ENCODE results near the gene RPS6KL1. TPM values are rescaled to one million over a fixed set of nuclear protein-coding genes. Genes with fewer than 3 reads are reported as not detected.
"Not testable (repeated sequence)": the region's sequence is repeated elsewhere in the genome, so short reads cannot be mapped to it uniquely, and the experiment has no call there.

Gene RPS6KL1
- total and polyA plus RNA-seq, 4 donors = 1.1 to 5.9 (median 3.8) TPM

- Histone ChIP-seq H3K27ac (ENCODE audit: low read depth in 1 of 2, low read length in 2 of 2) (no peak overlapping the region), H3K4me1 (ENCODE audit: control insufficient read depth in 4 of 4, insufficient read depth in 4 of 4, low read length in 3 of 4) (no peaks in the 10 kb centered on the region), H3K36me3 (ENCODE audit: control insufficient read depth in 4 of 4, insufficient read depth in 3 of 4, low read depth in 1 of 4, low read length in 3 of 4) (no peaks in the 10 kb centered on the region), H3K9ac (ENCODE audit: low read depth in 1 of 2, low read length in 2 of 2) (no peak overlapping the region), H3K27me3 (ENCODE audit: control insufficient read depth in 4 of 4, insufficient read depth in 4 of 4, low read length in 3 of 4) (no peaks in the 10 kb centered on the region), H3K9me3 (ENCODE audit: control insufficient read depth in 4 of 4, low read length in 3 of 4) (no peaks in the 10 kb centered on the region), H3K4me3 (ENCODE audit: low read depth in 1 of 3, low read length in 3 of 3) (no peak overlapping the region)
- TF ChIP-seq HNF4A (conservative IDR thresholded peaks at IDR 0.05) (no peak), HNF4G (IDR thresholded peaks at IDR 0.05) (no peak), SP1 (IDR thresholded peaks at IDR 0.05) (no peak), NR2F2 (IDR thresholded peaks at IDR 0.05) (no peak), RAD21 (IDR thresholded peaks at IDR 0.05) (no peak), ZBTB33 (IDR thresholded peaks at IDR 0.05) (no peak), JUND (IDR thresholded peaks at IDR 0.05) (no peak), YY1 (IDR thresholded peaks at IDR 0.05) (no peak), FOXA1 (IDR thresholded peaks at IDR 0.05) (no peak), RXRA (IDR thresholded peaks at IDR 0.05) (no peak), EGR1 (IDR thresholded peaks at IDR 0.05; ENCODE audit: low read depth in 2 of 2) (no peak), FOXA2 (IDR thresholded peaks at IDR 0.05) (no peak), TAF1 (conservative IDR thresholded peaks at IDR 0.05) (no peak), CTCF (IDR thresholded peaks at IDR 0.05; ENCODE audit: low read depth, low read length, missing input control) (no peak), GABPA (IDR thresholded peaks at IDR 0.05 in 1 of 2, conservative IDR thresholded peaks at IDR 0.05 in 1 of 2) (no peak), REST (IDR thresholded peaks at IDR 0.05) (no peak)
- TF ChIP-seq, protein P1, sequence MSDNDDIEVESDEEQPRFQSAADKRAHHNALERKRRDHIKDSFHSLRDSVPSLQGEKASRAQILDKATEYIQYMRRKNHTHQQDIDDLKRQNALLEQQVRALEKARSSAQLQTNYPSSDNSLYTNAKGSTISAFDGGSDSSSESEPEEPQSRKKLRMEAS (IDR thresholded peaks at IDR 0.05) = no peak
- TF ChIP-seq, protein P2, sequence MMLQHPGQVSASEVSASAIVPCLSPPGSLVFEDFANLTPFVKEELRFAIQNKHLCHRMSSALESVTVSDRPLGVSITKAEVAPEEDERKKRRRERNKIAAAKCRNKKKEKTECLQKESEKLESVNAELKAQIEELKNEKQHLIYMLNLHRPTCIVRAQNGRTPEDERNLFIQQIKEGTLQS (IDR thresholded peaks at IDR 0.05) = no peak
- DNase-seq (ENCODE audit: low spot score) = no peak
- WGBS = 56% methylated on average over 4 of the region's 4 CpGs
These were observed 11.0 kb upstream of the RPS6KL1 start for GRCh38 chr14:74934041-74934440.

GRCh38 chr14:74932936-74933335 is 9.9 kb upstream of the RPS6KL1 start:
- not testable (repeated sequence) for H3K27ac ChIP-seq (ENCODE audit: low read depth in 1 of 2, low read length in 2 of 2); DNase-seq (ENCODE audit: low spot score)
- 82% methylated on average over 4 of the region's 4 CpGs for WGBS

More at GRCh38 chr14:74932936-74933335, 9.9 kb upstream of the RPS6KL1 start:
- not testable (repeated sequence) for H3K4me1 ChIP-seq (ENCODE audit: control insufficient read depth in 4 of 4, insufficient read depth in 4 of 4, low read length in 3 of 4); H3K9ac ChIP-seq (ENCODE audit: low read depth in 1 of 2, low read length in 2 of 2); H3K4me3 ChIP-seq (ENCODE audit: low read depth in 1 of 3, low read length in 3 of 3); H3K27me3 ChIP-seq (ENCODE audit: control insufficient read depth in 4 of 4, insufficient read depth in 4 of 4, low read length in 3 of 4); H3K36me3 ChIP-seq (ENCODE audit: control insufficient read depth in 4 of 4, insufficient read depth in 3 of 4, low read depth in 1 of 4, low read length in 3 of 4); H3K9me3 ChIP-seq (ENCODE audit: control insufficient read depth in 4 of 4, low read length in 3 of 4)
